Hypothalamus (tissue), 51 donors: ENCODE results near the gene DLG2.
A peak's percentile ranks its signal among the peaks of the same experiment; 100 is the strongest.
"Not testable (repeated sequence)": the region's sequence is repeated elsewhere in the genome, so short reads cannot be mapped to it uniquely, and the experiment has no call there.

Source experiments
- DNase-seq, 51 donors: peaks; one replicate each; lab custom pipeline; 2025; lab: John Stamatoyannopoulos, UW

The DLG2 gene

GRCh38 chr11:85627332-85627997 is at the start of gene DLG2:
Gene DLG2, minus strand, starts transcription at chr11:85627344.
- DNase-seq: peak in 35 of 51 donors; percentile 3 to 88 (median 48)

- DNase-seq: no peak
Measured at GRCh38 chr11:85673393-85673792, 46.2 kb upstream of the DLG2 start.

- DNase-seq: no peak
Measured at GRCh38 chr11:85672105-85672902, 45.2 kb upstream of the DLG2 start.

GRCh38 chr11:85670949-85671663 is 44.0 kb upstream of the DLG2 start:
- DNase-seq: not testable (repeated sequence)

- no peak for DNase-seq
Measured at GRCh38 chr11:85668157-85668556, 41.0 kb upstream of the DLG2 start.

GRCh38 chr11:85666687-85667086 is 39.5 kb upstream of the DLG2 start:
- no peak for DNase-seq

- DNase-seq: peak in 1 of 51 donors; percentile 24
Measured at GRCh38 chr11:85665733-85666132, 38.6 kb upstream of the DLG2 start.

- peak; percentile 50 to 96 (median 87) for DNase-seq
Measured at GRCh38 chr11:85664615-85665481, 37.7 kb upstream of the DLG2 start, which contains the start of gene CREBZF. Gene CREBZF, minus strand, starts transcription at chr11:85665129. Its CDS starts 254 bp downstream, at chr11:85664875.

GRCh38 chr11:85663753-85664614 is 36.8 kb upstream of the DLG2 start:
- peak in 49 of 51 donors; percentile 17 to 83 (median 64) for DNase-seq

GRCh38 chr11:85663080-85663752 is 36.1 kb upstream of the DLG2 start:
- DNase-seq: no peak

GRCh38 chr11:85661972-85662664 is 35.0 kb upstream of the DLG2 start:
- no peak for DNase-seq

GRCh38 chr11:85658180-85658579 is 31.0 kb upstream of the DLG2 start:
- DNase-seq: no peak

GRCh38 chr11:85656777-85657176 is 29.6 kb upstream of the DLG2 start:
- no peak for DNase-seq

- DNase-seq: not testable (repeated sequence)
Measured at GRCh38 chr11:85654343-85654742, 27.2 kb upstream of the DLG2 start.

- DNase-seq: no peak
Measured at GRCh38 chr11:85652786-85653447, 25.8 kb upstream of the DLG2 start.

- DNase-seq: no peak
Measured at GRCh38 chr11:85651118-85651517, 24.0 kb upstream of the DLG2 start.

- DNase-seq: peak; percentile 22 to 92 (median 78)
Measured at GRCh38 chr11:85647604-85648299, 20.6 kb upstream of the DLG2 start, which contains the start of gene TMEM126A. Gene TMEM126A, plus strand, starts transcription at chr11:85647967. Its CDS starts 2,289 bp downstream, at chr11:85650256.
